ENCODE measurements around the gene RHOH. TPM values are rescaled to one million over a fixed set of nuclear protein-coding genes. Genes with fewer than 3 reads are reported as not detected.
A peak's percentile ranks its signal among the peaks of the same experiment; 100 is the strongest.
"Not testable (repeated sequence)": the region's sequence is repeated elsewhere in the genome, so short reads cannot be mapped to it uniquely, and the experiment has no call there.

RHOH gene
- polyA plus RNA-seq, 3 donors, result 0.33 to 0.87 (median 0.67) TPM

DNA sequence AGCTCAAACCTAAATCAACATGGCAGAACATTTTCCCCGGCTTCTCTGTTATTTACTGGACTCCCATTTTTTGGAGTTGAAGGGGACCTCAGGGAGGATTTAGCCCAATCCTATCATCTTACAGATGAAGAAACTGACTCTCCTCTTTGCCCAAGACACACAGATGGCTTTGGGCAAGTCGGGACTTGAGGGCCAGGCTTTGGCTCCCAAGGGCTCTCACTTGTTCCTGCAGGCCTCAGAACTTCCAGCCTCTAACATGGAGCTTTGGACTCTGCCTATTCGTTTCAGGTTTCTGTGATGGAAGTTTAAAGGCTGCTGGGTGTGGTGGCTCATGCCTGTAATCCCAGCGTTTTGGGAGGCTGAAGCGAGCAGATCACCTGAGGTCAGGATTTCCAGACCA lies 59.5 kb downstream of the RHOH start:
- DNase-seq (ENCODE audit: low read depth in 3 of 3, low spot score in 2 of 3), result no peak

GRCh38 chr4:40256817-40257216 lies 60.0 kb downstream of the RHOH start:
- no peak for DNase-seq (ENCODE audit: low read depth in 3 of 3, low spot score in 2 of 3)

DNA sequence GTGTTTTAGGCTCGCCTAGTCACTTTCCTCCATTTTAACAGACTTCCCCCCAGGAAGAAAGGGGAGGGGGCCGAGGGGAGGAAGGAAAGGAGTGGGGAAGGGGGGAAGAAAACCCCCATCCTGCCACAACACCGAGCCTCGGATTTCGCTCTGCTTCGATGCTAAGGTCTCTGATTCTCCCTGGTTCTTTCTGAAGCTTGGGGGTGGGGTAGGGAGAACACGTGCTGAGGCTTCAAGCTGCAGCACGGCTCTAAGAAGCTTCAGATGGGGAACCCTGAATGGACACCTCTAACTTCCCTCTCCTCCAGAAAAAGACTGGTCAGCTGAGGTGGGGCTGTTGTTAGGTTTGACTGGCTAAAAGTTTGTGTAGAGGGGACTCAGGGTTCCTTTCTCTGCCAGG lies 61.8 kb downstream of the RHOH start:
- DNase-seq (ENCODE audit: low read depth in 3 of 3, low spot score in 2 of 3), result no peak

DNA sequence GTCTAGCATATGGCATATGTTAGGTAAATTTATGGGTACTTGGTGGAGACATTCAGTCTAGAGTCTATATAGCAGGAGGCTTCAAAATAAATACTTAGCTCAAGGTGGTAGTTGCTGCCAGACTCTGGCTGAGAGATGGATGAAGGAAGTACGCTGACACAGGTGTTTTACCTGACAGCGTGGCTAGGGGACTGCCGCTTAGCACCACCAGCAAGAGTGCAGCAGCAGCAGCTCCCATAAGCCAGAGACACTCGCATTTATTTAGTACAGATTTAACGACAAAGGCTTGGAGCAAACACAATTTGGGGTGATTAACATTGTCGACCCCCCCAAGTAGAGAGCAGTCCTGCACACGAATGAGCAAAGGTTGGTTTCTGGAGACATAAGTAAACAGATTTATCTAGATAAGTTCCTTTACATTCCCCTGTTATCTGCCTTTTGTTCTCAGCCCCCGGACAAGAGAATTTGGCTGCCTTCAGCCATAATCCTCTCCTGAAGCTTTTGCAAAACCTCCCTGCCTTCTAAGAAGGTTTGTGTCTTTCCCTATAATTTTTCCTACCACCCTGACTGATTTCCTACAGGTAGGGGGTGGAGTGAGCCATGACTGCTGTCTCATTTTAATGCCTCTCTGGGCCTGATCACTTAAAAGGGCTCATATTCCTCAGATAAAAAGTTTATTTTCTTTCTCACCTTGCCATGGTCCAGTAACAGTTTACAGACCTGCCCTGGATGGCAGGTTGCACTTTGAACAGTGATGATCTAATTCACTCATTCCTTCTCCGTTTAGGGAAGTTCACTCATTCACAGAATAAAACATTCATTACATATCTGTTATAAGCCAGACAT lies 64.6 kb downstream of the RHOH start:
- no peak for DNase-seq (ENCODE audit: low read depth in 3 of 3, low spot score in 2 of 3)

GRCh38 chr4:40262077-40262528 lies 65.3 kb downstream of the RHOH start:
- DNase-seq (ENCODE audit: low read depth in 3 of 3, low spot score in 2 of 3), result no peak

DNA sequence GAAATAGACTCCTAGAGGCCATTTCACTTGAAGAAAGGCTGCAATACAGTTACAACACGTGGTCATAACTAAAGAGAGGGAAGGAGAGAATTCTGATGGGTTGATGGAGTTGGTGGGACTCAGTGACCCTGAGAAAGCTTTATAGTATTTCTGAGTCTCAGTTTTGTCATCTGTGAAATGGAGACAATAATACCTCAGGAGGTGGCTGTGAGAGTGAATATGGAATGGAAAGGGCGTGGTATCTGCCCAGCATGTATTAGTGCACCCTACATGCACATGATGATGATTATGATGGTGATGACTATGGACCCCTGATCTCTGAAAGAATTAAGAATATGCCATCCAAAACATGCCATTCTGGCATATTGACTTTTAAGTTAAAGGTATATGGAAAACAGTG lies 66.0 kb downstream of the RHOH start:
- DNase-seq (ENCODE audit: low read depth in 3 of 3, low spot score in 2 of 3), result no peak

GRCh38 chr4:40264497-40264896 lies 67.7 kb downstream of the RHOH start:
- DNase-seq (ENCODE audit: low read depth in 3 of 3, low spot score in 2 of 3), result no peak

GRCh38 chr4:40264995-40265909 lies 68.4 kb downstream of the RHOH start:
- DNase-seq (ENCODE audit: low read depth in 3 of 3, low spot score in 2 of 3), result no peak

- no peak for DNase-seq (ENCODE audit: low read depth in 3 of 3, low spot score in 2 of 3)
Observed at GRCh38 chr4:40265910-40266274, 69.1 kb downstream of the RHOH start.

DNA sequence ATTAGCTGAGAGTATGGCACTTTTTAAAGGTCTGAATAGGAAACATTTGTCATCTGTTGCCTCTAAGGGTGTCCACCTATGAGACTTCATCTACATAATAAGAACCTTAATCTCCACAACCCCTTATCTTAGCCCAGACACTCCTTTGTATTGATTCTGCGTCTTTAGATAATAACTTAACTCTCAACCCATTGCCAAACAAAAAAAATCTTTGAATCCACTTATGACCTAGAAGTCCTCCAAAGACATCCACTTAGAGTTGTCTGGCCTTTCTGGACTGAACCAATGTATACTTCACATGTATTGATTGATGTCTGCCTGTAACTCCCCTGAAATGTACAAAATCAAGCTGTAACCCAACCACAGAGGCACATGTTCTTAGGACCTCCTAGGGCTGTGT lies 72.3 kb downstream of the RHOH start:
- DNase-seq (ENCODE audit: low read depth in 3 of 3, low spot score in 2 of 3), result no peak

- no peak for DNase-seq (ENCODE audit: low read depth in 3 of 3, low spot score in 2 of 3)
Observed at GRCh38 chr4:40270609-40271008, 73.8 kb downstream of the RHOH start.

GRCh38 chr4:40275065-40275730 lies 78.4 kb downstream of the RHOH start:
- DNase-seq (ENCODE audit: low read depth in 3 of 3, low spot score in 2 of 3), result no peak

- DNase-seq (ENCODE audit: low read depth in 3 of 3, low spot score in 2 of 3), result no peak
Observed at GRCh38 chr4:40276546-40276945, 79.7 kb downstream of the RHOH start.

GRCh38 chr4:40280586-40280985 lies 83.8 kb downstream of the RHOH start:
- no peak for DNase-seq (ENCODE audit: low read depth in 3 of 3, low spot score in 2 of 3)

DNA sequence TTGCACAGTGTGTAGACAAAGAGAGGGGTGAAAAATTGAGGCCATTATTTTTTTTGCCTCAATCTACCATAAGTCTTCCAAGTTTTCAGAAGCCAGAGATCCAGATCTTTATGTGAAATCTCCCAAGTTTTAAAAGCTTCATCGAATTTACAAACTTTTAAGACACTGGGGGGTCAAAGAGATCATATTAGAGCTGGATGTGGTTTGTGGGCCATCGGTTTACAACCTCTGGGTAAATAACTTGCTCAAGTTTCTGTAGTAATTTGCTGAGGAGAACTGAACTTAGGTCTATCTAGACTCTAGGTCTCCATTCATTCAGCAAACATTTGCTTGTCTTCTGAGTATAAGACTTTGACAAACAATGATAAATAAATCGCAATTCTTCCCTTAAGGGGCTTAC lies 84.3 kb downstream of the RHOH start:
- DNase-seq (ENCODE audit: low read depth in 3 of 3, low spot score in 2 of 3), result no peak

- DNase-seq (ENCODE audit: low read depth in 3 of 3, low spot score in 2 of 3), result no peak
Observed at GRCh38 chr4:40281913-40282312, 85.1 kb downstream of the RHOH start.

DNA sequence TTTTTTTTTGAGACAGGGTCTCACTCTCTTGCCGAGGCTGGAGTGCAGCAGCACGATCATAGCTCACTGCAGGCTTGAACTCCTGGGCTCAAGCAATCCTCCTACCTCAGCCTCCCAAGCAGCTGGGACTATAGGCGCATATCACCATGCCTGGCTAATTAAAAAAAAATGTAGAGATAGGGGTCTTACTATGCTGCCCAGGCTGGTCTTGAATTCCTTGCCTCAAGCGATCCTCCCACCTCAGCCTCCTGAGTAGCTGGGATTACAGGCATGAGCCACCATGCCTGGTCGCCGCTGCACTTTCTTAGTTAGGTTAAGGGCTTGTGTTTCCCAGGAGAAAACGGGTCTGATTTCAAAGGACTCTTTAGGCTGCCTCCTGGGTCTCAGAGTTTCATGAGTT lies 86.0 kb downstream of the RHOH start:
- DNase-seq (ENCODE audit: low read depth in 3 of 3, low spot score in 2 of 3), result not testable (repeated sequence)

GRCh38 chr4:40283413-40283812 lies 86.6 kb downstream of the RHOH start:
- DNase-seq (ENCODE audit: low read depth in 3 of 3, low spot score in 2 of 3), result peak in 1 of 3 donors; percentile 36

DNA sequence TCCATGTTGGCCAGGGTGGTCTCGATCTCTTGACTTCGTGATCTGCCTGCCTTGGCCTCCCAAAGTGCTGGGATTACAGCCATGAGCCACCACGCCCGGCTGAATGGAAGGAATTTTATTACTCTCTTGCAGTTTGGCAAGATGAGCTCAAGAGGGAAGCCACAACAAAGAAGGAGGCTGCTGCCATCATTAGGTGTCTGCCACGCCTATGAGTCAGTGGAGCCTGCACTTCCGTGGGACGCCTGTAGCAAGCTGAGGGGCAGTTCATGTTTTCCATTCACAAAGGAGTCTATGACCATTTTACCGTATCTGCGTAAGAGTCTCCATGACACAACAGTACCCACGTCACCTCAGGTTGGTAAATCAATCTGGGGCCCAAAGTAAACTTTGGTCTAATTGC lies 87.1 kb downstream of the RHOH start:
- DNase-seq (ENCODE audit: low read depth in 3 of 3, low spot score in 2 of 3), result no peak

DNA sequence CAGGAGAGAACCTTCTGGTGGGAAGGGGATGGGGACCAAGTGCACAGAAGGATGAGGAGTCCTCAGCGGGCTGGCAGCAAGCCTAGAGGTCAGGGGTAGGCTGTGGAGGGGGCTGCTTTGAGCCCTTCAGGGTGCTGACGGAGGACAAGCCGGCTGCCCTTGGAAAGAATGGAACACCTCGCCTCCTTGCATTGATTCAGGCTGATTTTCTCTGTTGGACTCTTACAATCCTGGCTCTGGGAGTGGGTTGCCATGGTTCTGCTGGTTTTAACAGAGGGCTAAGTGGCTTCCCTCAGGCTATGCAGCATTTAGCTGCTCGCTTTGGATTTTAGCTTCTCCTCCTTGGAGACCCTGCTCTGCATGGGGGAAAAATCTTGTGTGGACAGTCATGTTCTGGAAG lies 88.9 kb downstream of the RHOH start:
- no peak for DNase-seq (ENCODE audit: low read depth in 3 of 3, low spot score in 2 of 3)

DNA sequence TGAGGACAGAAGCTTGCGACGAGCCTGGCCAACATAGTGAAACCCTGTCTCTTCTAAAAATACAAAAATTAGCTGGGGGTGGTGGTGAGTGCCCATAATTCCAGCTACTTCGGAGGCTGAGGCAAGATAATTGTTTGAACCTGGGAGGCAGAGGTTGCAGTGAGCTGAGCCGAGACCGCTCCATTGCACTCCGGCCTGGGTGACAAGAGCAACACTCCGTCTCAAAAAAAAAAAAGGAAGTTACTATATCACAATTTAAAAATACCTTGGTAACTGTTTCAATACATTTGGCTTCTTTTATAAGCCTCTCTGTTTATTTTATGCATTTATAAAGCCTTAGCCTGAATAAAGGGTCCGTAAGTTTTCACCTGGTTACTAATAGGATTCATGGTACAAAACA lies 91.7 kb downstream of the RHOH start:
- DNase-seq (ENCODE audit: low read depth in 3 of 3, low spot score in 2 of 3), result no peak
